Suprapubic skin (tissue), 4 donors: ENCODE measurements around the gene TMEM91. TPM values are rescaled to one million over a fixed set of nuclear protein-coding genes. Genes with fewer than 3 reads are reported as not detected.

ENCODE experiments used
- DNase-seq, 2 donors: peaks; one replicate each; pipeline ENCODE4 v3.0.0-alpha.2; 2019; ENCODE audit warnings: low spot score in 2 of 2
- H3K27ac ChIP-seq: fragments of 200-600 bp; sonication (generic); one replicate; pipeline ENCODE4 v1.5.1; 2019
- H3K27me3 ChIP-seq: fragments of 200-600 bp; sonication (generic); one replicate; pipeline ENCODE4 v1.5.1; 2019
- H3K36me3 ChIP-seq: fragments of 200-600 bp; sonication (generic); one replicate; pipeline ENCODE4 v1.5.1; 2019
- H3K4me1 ChIP-seq: fragments of 200-600 bp; sonication (generic); one replicate; pipeline ENCODE4 v1.5.1; 2019
- H3K4me3 ChIP-seq: fragments of 200-600 bp; sonication (generic); one replicate; pipeline ENCODE4 v1.5.1; 2019; ENCODE audit warnings: mild to moderate bottlenecking
- H3K9me3 ChIP-seq: fragments of 200-600 bp; sonication (generic); one replicate; pipeline ENCODE4 v1.5.1; 2019
- CTCF ChIP-seq, 2 donors: fragments of 200-600 bp in 1 of 2; fragments of 450-650 bp in 1 of 2; sonication (generic) in 1 of 2; IDR thresholded peaks; one replicate each; pipeline ENCODE4 v1.5.1; 2016 to 2019; ENCODE audit warnings: antibody characterized with exemption in 2 of 2, mild to moderate bottlenecking in 1 of 2, moderate library complexity in 1 of 2
- EP300 ChIP-seq: sonication (generic); formaldehyde crosslinking; IDR thresholded peaks from one replicate; pipeline ENCODE4 v1.6.1; 2017; ENCODE audit warnings: antibody characterized with exemption
- POLR2A ChIP-seq, 2 donors: fragments of 450-650 bp; IDR thresholded peaks; one replicate each; pipeline ENCODE4 v1.6.1; 2017; ENCODE audit warnings: antibody characterized with exemption in 2 of 2, mild to moderate bottlenecking in 2 of 2, moderate library complexity in 2 of 2
- POLR2AphosphoS5 ChIP-seq, 3 donors: sonication (generic); formaldehyde crosslinking; IDR thresholded peaks; one replicate each; pipeline ENCODE4 v1.6.1; 2017; ENCODE audit warnings: antibody characterized with exemption in 3 of 3
- WGBS: methylation state at CpG from one replicate; pipeline ENCODE4 v1.1.5; 2018; 5-methylcytosine and 5-hydroxymethylcytosine counted together
- total RNA-seq, 4 donors: library from RNA; depleted of rRNA; stranded (reverse); fragments of >200 nt; gene quantifications; one replicate each; pipeline ENCODE4 v1.1.0, GENCODE V29; 2016

Gene TMEM91
- total RNA-seq, 4 donors from 2014 or later = 29.6 to 109 (median 88.1) TPM

DNA sequence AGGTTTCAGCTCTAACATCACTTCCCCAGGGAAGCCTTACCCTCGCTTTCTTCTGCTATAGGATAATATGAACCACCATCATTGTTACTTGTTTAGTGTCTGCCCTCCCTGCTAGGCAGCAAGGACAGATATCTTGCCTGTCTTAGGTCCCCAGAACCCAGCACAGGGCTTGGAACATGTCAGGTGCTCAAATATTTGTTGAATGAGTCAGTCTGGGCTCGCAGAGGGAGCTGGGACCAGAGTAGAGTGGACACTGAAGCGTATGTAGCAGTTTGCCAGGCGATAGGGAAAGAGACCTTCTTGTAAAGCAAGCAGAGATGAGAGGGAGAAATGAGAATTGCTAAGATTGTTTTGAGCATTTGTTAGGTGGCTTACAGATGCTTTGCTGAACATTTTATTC lies 33.0 kb downstream of the TMEM91 start:
- no peak overlapping the region for H3K4me3 ChIP-seq
- 78% methylated on average over 4 of the region's 4 CpGs for WGBS
- DNase-seq = no peak
- H3K27me3 ChIP-seq = no peaks in the 10 kb centered on the region
- H3K36me3 ChIP-seq = peaks cover 36% of the 10 kb centered on the region
- H3K4me1 ChIP-seq = peaks cover 28% of the 10 kb centered on the region
- TF ChIP-seq POLR2A (IDR thresholded peaks at IDR 0.05) (no peak), EP300 (no peak)
- H3K9me3 ChIP-seq = no peaks in the 10 kb centered on the region
- no peak overlapping the region for H3K27ac ChIP-seq

GRCh38 chr19:41410336-41411054 lies 34.2 kb downstream of the TMEM91 start:
- WGBS = 92% methylated on average over 11 of the region's 23 CpGs
- TF ChIP-seq POLR2AphosphoS5 (IDR thresholded peaks at IDR 0.05) = no peak
- no peak for TF ChIP-seq EP300

GRCh38 chr19:41411100-41411967 lies 35.0 kb downstream of the TMEM91 start:
- TF ChIP-seq POLR2A (IDR thresholded peaks at IDR 0.05) (no peak), CTCF (IDR thresholded peaks at IDR 0.05) (no peak), POLR2AphosphoS5 (IDR thresholded peaks at IDR 0.05) (no peak), EP300 (no peak)
- H3K9me3 ChIP-seq = no peaks in the 10 kb centered on the region
- WGBS = 87% methylated on average over 5 of the region's 9 CpGs
- H3K27me3 ChIP-seq = no peaks in the 10 kb centered on the region
- H3K36me3 ChIP-seq = peaks cover 54% of the 10 kb centered on the region
- DNase-seq = no peak
- peaks cover 20% of the 10 kb centered on the region for H3K4me1 ChIP-seq
- H3K27ac ChIP-seq = no peak overlapping the region
- no peak overlapping the region for H3K4me3 ChIP-seq

More at GRCh38 chr19:41410336-41411054, 34.2 kb downstream of the TMEM91 start:
- Histone ChIP-seq H3K9me3 (no peaks in the 10 kb centered on the region), H3K4me1 (peaks cover 24% of the 10 kb centered on the region), H3K27ac (no peak overlapping the region), H3K27me3 (no peaks in the 10 kb centered on the region), H3K36me3 (peaks cover 49% of the 10 kb centered on the region), H3K4me3 (no peak overlapping the region)
- no peak for DNase-seq

GRCh38 chr19:41411968-41412265 lies 35.6 kb downstream of the TMEM91 start:
- DNase-seq = no peak
- H3K4me1 ChIP-seq = peaks cover 20% of the 10 kb centered on the region
- WGBS = 42% methylated on average over 5 of the region's 11 CpGs
- no peaks in the 10 kb centered on the region for H3K9me3 ChIP-seq
- peaks cover 59% of the 10 kb centered on the region for H3K36me3 ChIP-seq
- H3K27me3 ChIP-seq = no peaks in the 10 kb centered on the region
- TF ChIP-seq POLR2AphosphoS5 (IDR thresholded peaks at IDR 0.05) = no peak
- TF ChIP-seq EP300 = no peak
- no peak for TF ChIP-seq CTCF (IDR thresholded peaks at IDR 0.05)
- no peak for TF ChIP-seq POLR2A (IDR thresholded peaks at IDR 0.05)
- no peak overlapping the region for H3K27ac ChIP-seq
- H3K4me3 ChIP-seq = no peak overlapping the region

- no peaks in the 10 kb centered on the region for H3K27me3 ChIP-seq
- peaks cover 68% of the 10 kb centered on the region for H3K36me3 ChIP-seq
- peaks cover 17% of the 10 kb centered on the region for H3K4me1 ChIP-seq
- no peak overlapping the region for H3K27ac ChIP-seq
- DNase-seq = no peak
- TF ChIP-seq POLR2AphosphoS5 (IDR thresholded peaks at IDR 0.05) (no peak), CTCF (IDR thresholded peaks at IDR 0.05) (no peak), POLR2A (IDR thresholded peaks at IDR 0.05) (no peak), EP300 (no peak)
- H3K4me3 ChIP-seq = no peak overlapping the region
- H3K9me3 ChIP-seq = no peaks in the 10 kb centered on the region
- 95% methylated on average over 5 of the region's 5 CpGs for WGBS
Measured at GRCh38 chr19:41412953-41413352, 36.6 kb downstream of the TMEM91 start.

DNA sequence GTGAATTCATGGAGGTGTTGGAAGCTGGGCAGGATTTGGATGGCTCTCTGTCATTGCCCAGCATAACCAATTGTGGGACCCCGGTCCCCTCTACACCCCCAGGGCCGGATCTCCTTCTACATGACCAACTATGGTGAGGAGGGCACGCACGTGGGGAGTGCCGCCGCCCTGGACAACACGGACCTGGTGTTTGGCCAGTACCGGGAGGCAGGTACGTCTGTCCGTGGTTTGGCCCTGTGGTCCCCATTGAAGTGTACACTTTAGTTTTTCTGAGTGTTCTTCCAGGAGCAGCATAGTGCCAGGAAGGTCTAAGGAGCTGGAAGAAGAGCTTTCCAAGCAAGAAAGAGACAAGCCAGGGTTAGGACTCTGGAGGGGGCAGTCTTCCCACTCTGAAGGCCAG lies 37.6 kb downstream of the TMEM91 start:
- DNase-seq = no peak
- Histone ChIP-seq H3K9me3 (no peaks in the 10 kb centered on the region), H3K4me1 (peaks cover 16% of the 10 kb centered on the region), H3K36me3 (peaks cover 78% of the 10 kb centered on the region), H3K4me3 (no peak overlapping the region), H3K27ac (no peak overlapping the region), H3K27me3 (no peaks in the 10 kb centered on the region)
- TF ChIP-seq POLR2A (IDR thresholded peaks at IDR 0.05) (no peak), CTCF (IDR thresholded peaks at IDR 0.05) (no peak), POLR2AphosphoS5 (IDR thresholded peaks at IDR 0.05) (no peak), EP300 (no peak)
- 100% methylated on average over 7 of the region's 10 CpGs for WGBS
